K562 (cell line): ENCODE measurements around the gene MAML3.

Experiments used
- EZH2 ChIP-seq: IDR thresholded peaks from 2 replicates; pipeline ENCODE4 v1.6.1; 2012; ENCODE audit warnings: low read depth, mild to moderate bottlenecking, inconsistent platforms, low read length, borderline replicate concordance
- GABPA ChIP-seq: fragments of 200-800 bp; sonication (Bioruptor generic); conservative IDR thresholded peaks from 2 replicates; pipeline ENCODE4 v1.6.1; 2016; ENCODE audit warnings: low read depth, missing genetic modification characterization, missing compliant biosample characterization
- HDAC6 ChIP-seq: IDR thresholded peaks from 2 replicates; pipeline ENCODE4 v1.6.1; 2012; ENCODE audit warnings: low read depth, mild to moderate bottlenecking, control low read depth, inconsistent platforms, low read length, moderate library complexity
- JUND ChIP-seq, 2 experiments: IDR thresholded peaks; 2 replicates in 1 of 2; 3 replicates in 1 of 2; pipeline ENCODE4 v1.6.1; 2011; ENCODE audit warnings: borderline replicate concordance in 2 of 2, low read depth in 2 of 2, low read length in 2 of 2, improper control_type of control experiment in 1 of 2, missing biosample characterization in 1 of 2, missing genetic modification characterization in 1 of 2, missing genetic modification reagents in 1 of 2
- KAT8 ChIP-seq: fragments of 450-650 bp; IDR thresholded peaks from 2 replicates; pipeline ENCODE4 v1.6.1; 2016; ENCODE audit warnings: low read depth, mild to moderate bottlenecking
- MYC ChIP-seq, 2 experiments: fragments of 250-450 bp in 1 of 2; sonication (Bioruptor Pico) in 1 of 2; IDR thresholded peaks; 2 replicates each; pipeline versions ENCODE4 v1.5.1 to v1.6.1; 2012 to 2021; ENCODE audit warnings: low read depth in 2 of 2, borderline replicate concordance in 1 of 2, improper control_type of control experiment in 1 of 2, low read length in 1 of 2, mild to moderate bottlenecking in 1 of 2, moderate library complexity in 1 of 2
- NR2C1 ChIP-seq, 2 experiments: fragments of 450-650 bp; IDR thresholded peaks; 2 replicates each; pipeline ENCODE4 v1.6.1; 2017; ENCODE audit warnings: mild to moderate bottlenecking in 2 of 2, antibody characterized with exemption in 1 of 2, inconsistent platforms in 1 of 2, missing compliant biosample characterization in 1 of 2, missing genetic modification characterization in 1 of 2
- NR2C2 ChIP-seq, 2 experiments: fragments of 200-800 bp in 1 of 2; sonication (Bioruptor generic) in 1 of 2; sonication (generic) in 1 of 2; formaldehyde crosslinking in 1 of 2; IDR thresholded peaks; 2 replicates each; pipeline versions ENCODE4 v1.6.1 to v1.8.0; 2016 to 2022; ENCODE audit warnings: mild to moderate bottlenecking in 1 of 2, missing compliant biosample characterization in 1 of 2, missing genetic modification characterization in 1 of 2, missing genetic modification reagents in 1 of 2
- POLR2A ChIP-seq: fragments of 450-650 bp; conservative IDR thresholded peaks from 2 replicates; pipeline ENCODE4 v1.6.1; 2016
- ZNF143 ChIP-seq: sonication (generic); formaldehyde crosslinking; IDR thresholded peaks from 2 replicates; pipeline ENCODE4 v1.9.0; 2022; ENCODE audit warnings: mild to moderate bottlenecking, missing genetic modification reagents
- ZNF311 ChIP-seq: fragments of 250-450 bp; sonication (Bioruptor Pico); IDR thresholded peaks from 2 replicates; pipeline ENCODE4 v1.4.0; 2020; ENCODE audit warnings: mild to moderate bottlenecking, moderate library complexity
- TF ChIP-seq, protein P1 (sequence below): sonication (generic); formaldehyde crosslinking; IDR thresholded peaks from 2 replicates; pipeline ENCODE4 v1.8.1; 2022; ENCODE audit warnings: missing genetic modification reagents
- TF ChIP-seq, protein P2 (sequence below), 3 experiments: IDR thresholded peaks in 2 of 3; conservative IDR thresholded peaks in 1 of 3; 2 replicates each; pipeline ENCODE4 v1.5.1; 2011 to 2012; ENCODE audit warnings: low read length in 3 of 3, mild to moderate bottlenecking in 3 of 3, control low read depth in 2 of 3, improper control_type of control experiment in 1 of 3, inconsistent platforms in 1 of 3, low read depth in 1 of 3, mixed read lengths in 1 of 3, moderate library complexity in 1 of 3; ENCODE audit not compliant: insufficient read depth in 2 of 3
- TF ChIP-seq, protein P3 (sequence below): fragments of 250-450 bp; sonication (Bioruptor Pico); IDR thresholded peaks from 2 replicates; pipeline ENCODE4 v1.4.0; 2020; ENCODE audit warnings: mild to moderate bottlenecking, moderate library complexity

- TF ChIP-seq ZNF311 (CRISPR knock-in tag) (no peak), GABPA (tag) (no peak), HDAC6 (no peak), NR2C1 (IDR thresholded peaks at IDR 0.05) (no peak), NR2C1 (tag; IDR thresholded peaks at IDR 0.05) (no peak), EZH2 (no peak), NR2C2 (CRISPR knock-in tag; IDR thresholded peaks at IDR 0.05) (no peak), NR2C2 (tag; IDR thresholded peaks at IDR 0.05) (no peak), MYC (IDR thresholded peaks at IDR 0.05; ENCODE audit: low read depth, low read length) (no peak), MYC (CRISPR knock-in tag; IDR thresholded peaks at IDR 0.05; ENCODE audit: borderline replicate concordance, low read depth) (no peak), POLR2A (no peak), KAT8 (no peak), ZNF143 (no peak), JUND (IDR thresholded peaks at IDR 0.05; ENCODE audit: borderline replicate concordance, low read depth, low read length) (no peak), JUND (tag; IDR thresholded peaks at IDR 0.05; ENCODE audit: borderline replicate concordance, low read depth, low read length) (no peak)
- TF ChIP-seq, protein P1, sequence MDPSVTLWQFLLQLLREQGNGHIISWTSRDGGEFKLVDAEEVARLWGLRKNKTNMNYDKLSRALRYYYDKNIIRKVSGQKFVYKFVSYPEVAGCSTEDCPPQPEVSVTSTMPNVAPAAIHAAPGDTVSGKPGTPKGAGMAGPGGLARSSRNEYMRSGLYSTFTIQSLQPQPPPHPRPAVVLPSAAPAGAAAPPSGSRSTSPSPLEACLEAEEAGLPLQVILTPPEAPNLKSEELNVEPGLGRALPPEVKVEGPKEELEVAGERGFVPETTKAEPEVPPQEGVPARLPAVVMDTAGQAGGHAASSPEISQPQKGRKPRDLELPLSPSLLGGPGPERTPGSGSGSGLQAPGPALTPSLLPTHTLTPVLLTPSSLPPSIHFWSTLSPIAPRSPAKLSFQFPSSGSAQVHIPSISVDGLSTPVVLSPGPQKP (CRISPR knock-in tag) = no peak
- TF ChIP-seq, protein P2, sequence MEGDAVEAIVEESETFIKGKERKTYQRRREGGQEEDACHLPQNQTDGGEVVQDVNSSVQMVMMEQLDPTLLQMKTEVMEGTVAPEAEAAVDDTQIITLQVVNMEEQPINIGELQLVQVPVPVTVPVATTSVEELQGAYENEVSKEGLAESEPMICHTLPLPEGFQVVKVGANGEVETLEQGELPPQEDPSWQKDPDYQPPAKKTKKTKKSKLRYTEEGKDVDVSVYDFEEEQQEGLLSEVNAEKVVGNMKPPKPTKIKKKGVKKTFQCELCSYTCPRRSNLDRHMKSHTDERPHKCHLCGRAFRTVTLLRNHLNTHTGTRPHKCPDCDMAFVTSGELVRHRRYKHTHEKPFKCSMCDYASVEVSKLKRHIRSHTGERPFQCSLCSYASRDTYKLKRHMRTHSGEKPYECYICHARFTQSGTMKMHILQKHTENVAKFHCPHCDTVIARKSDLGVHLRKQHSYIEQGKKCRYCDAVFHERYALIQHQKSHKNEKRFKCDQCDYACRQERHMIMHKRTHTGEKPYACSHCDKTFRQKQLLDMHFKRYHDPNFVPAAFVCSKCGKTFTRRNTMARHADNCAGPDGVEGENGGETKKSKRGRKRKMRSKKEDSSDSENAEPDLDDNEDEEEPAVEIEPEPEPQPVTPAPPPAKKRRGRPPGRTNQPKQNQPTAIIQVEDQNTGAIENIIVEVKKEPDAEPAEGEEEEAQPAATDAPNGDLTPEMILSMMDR (IDR thresholded peaks at IDR 0.05 in 2 of 3, conservative IDR thresholded peaks at IDR 0.05 in 1 of 3; ENCODE audit: insufficient read depth in 2 of 3, low read depth in 1 of 3, low read length in 3 of 3) = no peak
- TF ChIP-seq, protein P3, sequence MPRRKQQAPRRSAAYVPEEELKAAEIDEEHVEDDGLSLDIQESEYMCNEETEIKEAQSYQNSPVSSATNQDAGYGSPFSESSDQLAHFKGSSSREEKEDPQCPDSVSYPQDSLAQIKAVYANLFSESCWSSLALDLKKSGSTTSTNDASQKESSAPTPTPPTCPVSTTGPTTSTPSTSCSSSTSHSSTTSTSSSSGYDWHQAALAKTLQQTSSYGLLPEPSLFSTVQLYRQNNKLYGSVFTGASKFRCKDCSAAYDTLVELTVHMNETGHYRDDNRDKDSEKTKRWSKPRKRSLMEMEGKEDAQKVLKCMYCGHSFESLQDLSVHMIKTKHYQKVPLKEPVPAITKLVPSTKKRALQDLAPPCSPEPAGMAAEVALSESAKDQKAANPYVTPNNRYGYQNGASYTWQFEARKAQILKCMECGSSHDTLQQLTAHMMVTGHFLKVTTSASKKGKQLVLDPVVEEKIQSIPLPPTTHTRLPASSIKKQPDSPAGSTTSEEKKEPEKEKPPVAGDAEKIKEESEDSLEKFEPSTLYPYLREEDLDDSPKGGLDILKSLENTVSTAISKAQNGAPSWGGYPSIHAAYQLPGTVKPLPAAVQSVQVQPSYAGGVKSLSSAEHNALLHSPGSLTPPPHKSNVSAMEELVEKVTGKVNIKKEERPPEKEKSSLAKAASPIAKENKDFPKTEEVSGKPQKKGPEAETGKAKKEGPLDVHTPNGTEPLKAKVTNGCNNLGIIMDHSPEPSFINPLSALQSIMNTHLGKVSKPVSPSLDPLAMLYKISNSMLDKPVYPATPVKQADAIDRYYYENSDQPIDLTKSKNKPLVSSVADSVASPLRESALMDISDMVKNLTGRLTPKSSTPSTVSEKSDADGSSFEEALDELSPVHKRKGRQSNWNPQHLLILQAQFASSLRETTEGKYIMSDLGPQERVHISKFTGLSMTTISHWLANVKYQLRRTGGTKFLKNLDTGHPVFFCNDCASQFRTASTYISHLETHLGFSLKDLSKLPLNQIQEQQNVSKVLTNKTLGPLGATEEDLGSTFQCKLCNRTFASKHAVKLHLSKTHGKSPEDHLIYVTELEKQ (CRISPR knock-in tag) = no peak
Observed at GRCh38 chr4:139764686-139765310, 389.2 kb downstream of the MAML3 start.
